GM19455 (cell line): Measurements from ENCODE around the gene PARN.

ENCODE experiments used
- ATAC-seq: cut with Tn5 transposase; IDR thresholded peaks from one replicate; pipeline ENCODE4 v1.9.1; 2021; ENCODE audit not compliant: unreplicated experiment

Gene PARN

DNA sequence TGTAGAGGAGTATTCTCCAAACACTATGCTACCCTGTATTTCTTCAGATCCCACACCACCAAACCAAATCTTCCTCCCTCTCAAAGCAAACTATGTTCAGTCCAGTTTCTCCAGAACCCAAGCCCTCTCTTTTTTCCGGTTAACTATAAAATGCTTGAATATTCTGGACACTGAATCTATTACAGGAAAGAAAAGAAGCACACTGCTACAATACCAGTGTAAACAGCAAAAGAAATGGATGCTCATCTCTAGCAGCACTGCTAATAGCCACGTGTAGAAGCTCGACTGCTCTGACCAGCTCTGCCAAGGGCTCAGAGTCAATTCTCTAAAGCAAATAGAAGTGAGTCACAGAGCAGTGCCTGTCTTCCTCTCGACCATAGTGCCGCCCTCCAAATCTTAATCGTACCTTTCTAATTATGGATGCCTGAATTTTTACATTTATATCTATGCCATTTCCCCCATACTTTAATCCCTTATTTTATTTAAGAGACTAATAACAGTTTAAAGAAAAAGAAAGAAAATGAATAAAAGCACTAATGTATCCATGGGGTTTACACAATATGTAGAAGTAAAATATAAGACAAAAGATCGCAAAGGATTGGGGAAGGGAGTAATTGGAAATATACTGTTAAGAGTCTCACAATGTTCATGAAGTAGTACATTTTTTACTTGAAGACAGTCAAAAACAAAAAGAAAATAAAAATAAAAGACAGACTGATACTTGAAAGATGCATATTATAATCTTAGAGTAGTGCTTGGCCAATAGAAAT lies 154.5 kb downstream of the PARN start:
- no peak for ATAC-seq

DNA sequence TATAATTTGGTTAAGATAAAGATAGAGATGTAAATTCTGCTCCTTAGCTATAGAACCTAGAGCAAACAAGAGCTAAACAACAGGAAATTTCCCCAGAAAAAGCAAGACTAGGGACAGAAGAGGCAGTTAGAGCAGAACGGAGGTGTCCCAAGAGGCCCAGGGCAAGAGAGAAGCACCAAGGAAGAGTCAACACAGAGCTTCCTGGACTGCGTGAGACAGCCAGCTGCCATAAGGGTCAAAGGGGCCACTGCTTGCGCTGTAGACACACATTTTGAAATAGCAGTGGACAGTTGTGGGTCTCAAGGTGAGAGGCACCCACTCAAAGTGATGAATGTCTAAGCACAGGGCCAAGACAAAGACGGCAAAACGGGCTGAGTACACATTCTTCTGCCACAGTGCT lies 156.6 kb downstream of the PARN start:
- no peak for ATAC-seq

DNA sequence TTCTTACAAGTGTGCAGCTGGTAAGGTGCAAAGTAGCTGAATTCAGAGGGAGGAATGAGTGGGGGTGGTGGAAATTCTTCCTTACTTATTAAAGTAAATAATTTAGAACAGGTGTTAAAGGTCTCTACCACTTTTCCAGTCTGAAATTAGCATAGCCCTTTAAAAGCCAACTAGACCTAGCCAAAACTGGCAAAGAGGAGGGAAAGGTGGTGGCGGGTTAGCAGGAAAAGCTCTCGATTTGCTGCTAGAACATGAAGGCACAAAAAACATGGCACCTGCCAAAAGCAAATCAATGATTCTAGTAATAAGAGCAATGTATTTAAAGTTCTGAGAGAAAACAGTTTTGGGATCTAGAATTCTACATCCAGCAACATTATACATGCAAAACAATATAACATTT lies 157.7 kb downstream of the PARN start:
- ATAC-seq, result no peak

- ATAC-seq, result no peak
Measured at GRCh38 chr16:14470788-14471187, 159.3 kb downstream of the PARN start.

DNA sequence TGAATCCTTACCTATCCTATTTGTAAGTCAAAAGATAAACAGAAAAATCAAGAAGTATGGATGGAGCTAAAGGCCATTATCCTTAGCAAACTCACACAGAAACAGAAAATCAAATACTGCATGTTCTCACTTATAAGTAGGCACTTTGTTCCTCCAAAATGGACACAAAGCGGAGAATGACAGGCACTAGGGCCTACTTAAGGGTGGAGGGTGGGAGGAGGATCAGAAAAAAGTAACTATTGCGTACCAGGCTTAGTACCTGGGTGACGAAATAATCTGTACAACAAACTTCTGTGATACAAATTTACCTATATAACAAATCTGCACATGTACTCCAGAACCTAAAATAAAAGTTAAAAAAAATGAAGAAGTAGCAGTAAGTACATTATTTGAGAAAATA lies 164.3 kb downstream of the PARN start:
- no peak for ATAC-seq

GRCh38 chr16:14464796-14465195 lies 165.3 kb downstream of the PARN start:
- no peak for ATAC-seq

DNA sequence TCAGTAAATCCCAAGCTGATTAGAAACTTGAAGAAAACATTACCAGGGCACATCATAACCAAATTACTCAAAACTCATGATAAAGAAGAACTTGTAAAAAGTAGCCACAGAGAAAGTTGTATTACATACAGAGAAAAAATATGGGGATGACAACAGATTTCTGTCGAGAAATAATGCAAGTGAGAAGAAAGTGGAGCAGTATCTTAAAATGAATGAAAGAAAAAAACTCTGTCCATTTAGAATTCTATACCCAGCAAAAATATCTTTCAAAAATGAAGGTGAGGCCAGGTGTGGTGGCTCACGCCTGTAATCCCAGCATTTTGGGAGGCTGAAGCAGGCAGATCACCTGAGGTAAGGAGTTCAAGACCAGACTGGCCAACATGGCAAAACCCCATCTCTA lies 165.9 kb downstream of the PARN start:
- no peak for ATAC-seq

- no peak for ATAC-seq
Measured at GRCh38 chr16:14462811-14463210, 167.2 kb downstream of the PARN start.

- no peak for ATAC-seq
Measured at GRCh38 chr16:14460726-14461125, 169.3 kb downstream of the PARN start.

GRCh38 chr16:14458576-14458975 lies 171.5 kb downstream of the PARN start:
- no peak for ATAC-seq

GRCh38 chr16:14456793-14457481 lies 173.1 kb downstream of the PARN start:
- no peak for ATAC-seq

DNA sequence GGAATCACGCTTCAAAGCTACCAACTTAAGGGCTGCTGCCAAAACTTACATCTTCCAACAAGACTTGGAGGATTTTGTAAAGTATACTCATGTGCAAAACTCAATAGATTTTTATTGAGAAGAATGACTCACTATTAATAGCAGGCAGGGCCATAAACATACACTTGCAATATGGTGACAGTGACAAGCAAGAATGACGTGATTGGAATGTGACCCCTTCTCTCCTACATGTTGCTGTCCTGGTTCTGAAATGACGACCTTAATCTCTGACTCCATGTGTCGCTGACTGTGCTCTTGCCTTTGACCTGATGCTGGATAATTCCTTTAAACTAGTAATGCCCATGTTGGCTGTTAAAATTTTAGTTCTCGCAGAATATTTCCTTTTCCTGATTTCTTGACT lies 174.5 kb downstream of the PARN start:
- ATAC-seq, result no peak

GRCh38 chr16:14454391-14454790 lies 175.7 kb downstream of the PARN start:
- no peak for ATAC-seq

- ATAC-seq, result no peak
Measured at GRCh38 chr16:14452066-14452465, 178.0 kb downstream of the PARN start.

DNA sequence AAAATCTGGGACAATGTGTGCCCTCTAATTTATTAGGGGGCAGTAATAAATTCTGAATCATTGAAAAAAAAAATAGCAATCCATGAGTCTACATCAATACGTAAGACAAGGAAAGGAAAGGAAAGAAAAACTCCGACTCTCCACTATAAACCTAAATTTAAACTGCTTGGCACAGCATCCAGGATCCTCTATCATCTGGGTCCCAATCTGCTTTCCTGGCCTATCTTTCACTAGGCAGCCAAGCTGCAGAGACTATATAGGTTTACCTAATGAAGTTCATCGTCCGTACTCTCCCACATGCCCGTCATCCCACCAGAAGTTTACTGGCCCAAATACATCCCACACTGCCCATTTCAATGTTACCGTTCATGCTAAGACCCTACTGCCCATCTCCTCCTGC lies 179.2 kb downstream of the PARN start:
- ATAC-seq, result no peak

GRCh38 chr16:14449790-14450480 lies 180.1 kb downstream of the PARN start:
- no peak for ATAC-seq

DNA sequence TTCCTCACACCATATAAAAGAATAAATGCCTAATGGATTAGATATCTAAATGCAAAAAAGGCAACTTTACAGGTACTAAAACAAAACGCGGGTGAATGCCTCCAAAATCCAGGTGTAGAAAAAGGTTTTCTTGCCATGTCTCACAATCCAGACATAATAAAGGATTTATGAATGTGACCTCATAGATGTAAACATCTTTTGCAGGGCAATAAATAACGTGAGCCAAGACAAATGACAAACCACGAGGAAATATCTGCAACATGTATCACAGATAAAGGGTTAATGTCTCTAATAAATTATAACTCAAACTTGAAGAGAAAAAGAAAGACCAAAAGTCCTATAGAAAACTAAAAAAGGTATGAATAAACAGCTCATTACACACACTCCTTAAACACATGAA lies 180.7 kb downstream of the PARN start:
- ATAC-seq, result no peak

DNA sequence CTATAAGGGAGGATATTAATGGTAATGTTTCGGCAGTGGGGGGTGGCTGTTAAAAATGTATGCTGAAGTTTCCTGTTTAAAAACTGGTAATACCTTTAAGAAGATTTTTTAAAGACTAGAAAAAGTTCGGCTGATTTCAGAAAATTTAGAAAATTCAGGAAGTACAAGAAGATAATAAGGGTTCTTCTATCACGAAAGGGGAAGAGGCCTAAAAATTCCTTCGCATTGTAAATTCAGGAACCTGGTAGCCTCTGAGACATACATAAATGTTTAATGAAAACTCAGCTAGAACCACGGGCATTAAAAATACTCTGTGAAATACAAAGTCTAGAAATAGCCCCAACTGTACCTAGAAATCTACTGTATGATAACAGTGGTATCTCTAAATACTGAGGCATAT lies 181.2 kb downstream of the PARN start:
- no peak for ATAC-seq

DNA sequence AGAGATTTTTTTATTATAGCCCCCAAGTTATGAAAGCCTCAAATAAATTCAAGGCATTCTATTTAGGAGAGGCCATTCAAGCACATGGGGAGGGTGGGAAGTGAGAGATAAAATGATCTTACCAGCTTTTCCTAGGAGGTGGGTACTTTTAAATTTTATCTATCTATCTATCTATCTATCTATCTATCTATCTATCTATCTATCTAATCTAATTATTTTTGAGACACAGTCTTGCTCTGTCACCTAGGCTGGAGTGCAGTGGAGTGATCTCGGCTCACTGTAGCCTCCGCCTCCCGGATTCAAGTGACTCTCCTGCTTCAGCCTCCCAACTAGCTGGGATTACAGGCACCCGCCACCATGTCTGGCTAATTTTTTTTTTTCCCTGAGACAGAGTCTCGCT lies 182.3 kb downstream of the PARN start:
- no peak for ATAC-seq

- no peak for ATAC-seq
Measured at GRCh38 chr16:14446796-14447195, 183.3 kb downstream of the PARN start.

- no peak for ATAC-seq
Measured at GRCh38 chr16:14445937-14446715, 183.9 kb downstream of the PARN start.
